HG02571 (cell line): ENCODE data around the gene MYLK.
"Not testable (repeated sequence)": the region's sequence is repeated elsewhere in the genome, so short reads cannot be mapped to it uniquely, and the experiment has no call there.

Experiments
- ATAC-seq: cut with Tn5 transposase; IDR thresholded peaks from one replicate; pipeline ENCODE4 v1.9.1; 2021; ENCODE audit warnings: mild to moderate bottlenecking, moderate library complexity; ENCODE audit not compliant: unreplicated experiment

MYLK gene

GRCh38 chr3:123606527-123606926 is 277.6 kb downstream of the MYLK start:
- no peak for ATAC-seq

- peak; percentile 88 for ATAC-seq
Measured at GRCh38 chr3:123605789-123606234, 278.3 kb downstream of the MYLK start.

GRCh38 chr3:123603153-123603552 is 281.0 kb downstream of the MYLK start:
- ATAC-seq: not testable (repeated sequence)

GRCh38 chr3:123602325-123602724 is 281.8 kb downstream of the MYLK start:
- no peak for ATAC-seq

GRCh38 chr3:123600863-123601262 is 283.3 kb downstream of the MYLK start:
- ATAC-seq: not testable (repeated sequence)

- ATAC-seq: no peak
Measured at GRCh38 chr3:123597561-123597960, 286.6 kb downstream of the MYLK start.

GRCh38 chr3:123595396-123596180 is 288.5 kb downstream of the MYLK start:
- ATAC-seq: no peak

GRCh38 chr3:123593381-123593780 is 290.8 kb downstream of the MYLK start:
- ATAC-seq: no peak

- ATAC-seq: no peak
Measured at GRCh38 chr3:123590685-123591450, 293.3 kb downstream of the MYLK start.

GRCh38 chr3:123587401-123587800 is 296.7 kb downstream of the MYLK start:
- ATAC-seq: no peak

- no peak for ATAC-seq
Measured at GRCh38 chr3:123586968-123587367, 297.2 kb downstream of the MYLK start.

GRCh38 chr3:123586131-123586530 is 298.0 kb downstream of the MYLK start:
- no peak for ATAC-seq

GRCh38 chr3:123584988-123585937 is 298.9 kb downstream of the MYLK start, which contains the start of gene HACD2:
Gene HACD2 (minus strand): TSS chr3:123585053. CDS start chr3:123585027, 26 bp downstream.
- ATAC-seq: peak; percentile 87

GRCh38 chr3:123584284-123584987 is 299.7 kb downstream of the MYLK start:
- ATAC-seq: peak; percentile 29

GRCh38 chr3:123583561-123583960 is 300.6 kb downstream of the MYLK start:
- no peak for ATAC-seq

- no peak for ATAC-seq
Measured at GRCh38 chr3:123582315-123582714, 301.8 kb downstream of the MYLK start.

- ATAC-seq: no peak
Measured at GRCh38 chr3:123576122-123576521, 308.0 kb downstream of the MYLK start.

- no peak for ATAC-seq
Measured at GRCh38 chr3:123571973-123572365, 312.2 kb downstream of the MYLK start.

GRCh38 chr3:123571264-123571972 is 312.7 kb downstream of the MYLK start:
- no peak for ATAC-seq

- no peak for ATAC-seq
Measured at GRCh38 chr3:123568875-123569274, 315.3 kb downstream of the MYLK start.
